ENCODE results near the gene MTA3. TPM values are rescaled to one million over a fixed set of nuclear protein-coding genes. Genes with fewer than 3 reads are reported as not detected.

MTA3 gene
- total and polyA plus RNA-seq, 2 of the 8 experiments (the other 6 are each of a cell fraction or from before 2014, with no cell fraction given), result 125 to 184 TPM

GRCh38 chr2:42793334-42794270 is 225.2 kb downstream of the MTA3 start:
- TF ChIP-seq CBX5 (IDR thresholded peaks at IDR 0.05; ENCODE audit: low read depth, low read length) (no peak), RBBP5 (IDR thresholded peaks at IDR 0.05; ENCODE audit: borderline replicate concordance, low read depth, low read length) (peak; percentile 4; the same call in 1 of the 2 replicates)
- no peak overlapping the region for H4K91ac ChIP-seq (replicated peaks; ENCODE audit: insufficient read length, low read length)
- ChIA-PET CTCF (ENCODE audit: partially characterized antibody) (interaction anchor here (0.6 to 2.2 kb wide), 17 partner anchors 9 to 805 kb away, joined by 3 to 9 read pairs (median 4); no protein-coding TSS in a partner anchor), POLR2A (ENCODE audit: partially characterized antibody) (interaction anchor here (1.1 to 5.9 kb wide), 4 partner anchors 14 to 29 kb away, joined by 3 to 61 read pairs (median 5); no protein-coding TSS in a partner anchor)
- no peak overlapping the region for H3K23ac ChIP-seq (ENCODE audit: insufficient read length)
- no peak overlapping the region for H2AK5ac ChIP-seq (ENCODE audit: low read depth, low read length)
- peak overlapping the region; percentile 70 to 89 for H3K4me2 ChIP-seq (ENCODE audit: insufficient read depth in 1 of 2, low read depth in 2 of 2, low read length in 2 of 2)
- H3K23me2 ChIP-seq (ENCODE audit: low read depth, low read length), result peaks cover 9% of the 10 kb centered on the region; the same call in 1 of the 2 replicates
- no peaks in the 10 kb centered on the region for H3K79me1 ChIP-seq (ENCODE audit: low read depth, low read length)
- no peaks in the 10 kb centered on the region for H3K9me3 ChIP-seq (ENCODE audit: insufficient read depth in 2 of 2, low read depth in 1 of 2, low read length in 1 of 2)
- no peak overlapping the region for H3K4ac ChIP-seq (replicated peaks; ENCODE audit: insufficient read length, low read depth, low read length)
- peaks cover 2 to 6% (median 4%) of the 10 kb centered on the region in 4 experiments; a peak in 6 of 7 replicates for H3K4me1 ChIP-seq (replicated peaks in 1 of 4; ENCODE audit: control insufficient read depth in 3 of 4, insufficient read depth in 4 of 4, low read length in 3 of 4)
- no peaks in the 10 kb centered on the region for H3K36me3 ChIP-seq (ENCODE audit: control insufficient read depth in 2 of 4, insufficient read depth in 4 of 4, low read length in 3 of 4)
- H3K4me3 ChIP-seq (ENCODE audit: extremely low read depth in 1 of 4, insufficient read depth in 2 of 4, low read depth in 3 of 4, low read length in 4 of 4), result peak overlapping the region; percentile 61 to 75 (median 69)
- H3K9ac ChIP-seq (replicated peaks in 1 of 4; ENCODE audit: extremely low read depth in 1 of 4, low read depth in 3 of 4, low read length in 3 of 4), result peak overlapping the region in 2 of 4 experiments; percentile 39 to 42; a peak in 3 of 7 replicates
- H3K27me3 ChIP-seq (replicated peaks in 1 of 4; ENCODE audit: control insufficient read depth in 3 of 4, extremely low read depth in 1 of 4, insufficient read depth in 3 of 4, low read length in 3 of 4), result peaks cover 0 to 18% (median 14%) of the 10 kb centered on the region in 4 experiments; a peak in 6 of 7 replicates
- H2BK5ac ChIP-seq (ENCODE audit: low read depth, low read length), result no peak overlapping the region
- H2BK120ac ChIP-seq (replicated peaks; ENCODE audit: low read depth, low read length), result no peak overlapping the region
- FAIRE-seq (no peak), DNase-seq (ENCODE audit: low read depth in 1 of 2, low spot score in 2 of 2) (no peak)
- no peak overlapping the region for H4K5ac ChIP-seq (ENCODE audit: insufficient read length, low read depth, low read length)
- no peaks in the 10 kb centered on the region for H4K20me1 ChIP-seq (replicated peaks in 1 of 2; ENCODE audit: control insufficient read depth in 1 of 2, insufficient read depth in 2 of 2, low read length in 2 of 2)
- H3K79me2 ChIP-seq (ENCODE audit: control insufficient read depth in 1 of 2, insufficient read depth in 2 of 2, low read length in 2 of 2), result no peaks in the 10 kb centered on the region
- H2AFZ ChIP-seq (ENCODE audit: low read length), result 0 out of 2 replicates have a peak overlapping the region, but pooled peaks have one; percentile 6
- H2BK12ac ChIP-seq (ENCODE audit: low read depth, low read length), result peak overlapping the region; percentile 81
- H2BK20ac ChIP-seq (ENCODE audit: low read length), result no peak overlapping the region
- H3K18ac ChIP-seq (ENCODE audit: extremely low read depth, low read length), result peak overlapping the region; percentile 91
- 0 out of 2 replicates have a peak overlapping the region, but pooled peaks have one; percentile 48 for H4K8ac ChIP-seq (ENCODE audit: extremely low read depth, insufficient read depth, low read length)
- H2BK15ac ChIP-seq (ENCODE audit: low read length), result peak overlapping the region; percentile 46; the same call in 1 of the 2 replicates
- H3K56ac ChIP-seq (replicated peaks; ENCODE audit: insufficient read length, low read depth, low read length), result no peak overlapping the region
- H3K14ac ChIP-seq (ENCODE audit: insufficient read length), result no peak overlapping the region
- no peak overlapping the region for H3K27ac ChIP-seq (ENCODE audit: low read depth, low read length)
- WGBS, 2 experiments (ENCODE audit: extremely low coverage in 1 of 2, insufficient coverage in 1 of 2, insufficient read length in 1 of 2, insufficient replicate concordance in 2 of 2, low coverage in 1 of 2, low lambda C conversion rate in 2 of 2, missing lambda C conversion rate in 1 of 2), result 33% methylated on average over 22 of the region's 22 CpGs; no CpG with 5 or more reads in 1 of the 2 experiments

Data from H1 (cell line).